Neural progenitor cell (in vitro differentiated cells): ENCODE data around the gene RARRES1.

Experiments
- CTCF ChIP-seq: fragments of 200-600 bp; sonication (generic); IDR thresholded peaks from 2 replicates; pipeline ENCODE4 v1.5.1; 2017; ENCODE audit warnings: antibody characterized with exemption, mild to moderate bottlenecking
- EZH2 ChIP-seq: fragments of 200-600 bp; sonication (generic); IDR thresholded peaks from 2 replicates; pipeline ENCODE4 v1.6.1; 2017; ENCODE audit warnings: antibody characterized with exemption, mild to moderate bottlenecking, moderate library complexity
- EZH2phosphoT487 ChIP-seq: fragments of 200-600 bp; sonication (generic); IDR thresholded peaks from 2 replicates; pipeline ENCODE4 v1.6.1; 2017; ENCODE audit warnings: antibody characterized with exemption

DNA sequence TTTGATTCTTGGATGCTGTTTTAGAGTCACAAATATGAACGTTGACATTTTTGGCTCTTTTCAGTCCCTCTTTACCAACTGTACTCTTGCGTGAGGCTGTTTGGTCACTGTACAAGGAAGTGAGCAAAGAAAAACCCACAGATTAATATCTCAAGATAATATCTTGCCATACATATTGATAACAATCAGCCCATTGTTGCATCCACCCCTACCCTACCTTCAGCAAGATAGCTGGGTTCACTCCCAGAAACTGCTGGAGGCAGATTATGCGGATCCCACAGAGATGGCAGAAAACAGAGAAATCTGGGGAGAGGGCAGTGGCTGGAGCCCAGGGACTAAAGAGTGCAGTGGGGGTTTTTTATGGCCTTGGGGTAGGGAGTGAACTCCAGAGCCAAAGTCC, 39.7 kb upstream of the RARRES1 start:
- TF ChIP-seq CTCF (no peak), EZH2 (no peak), EZH2phosphoT487 (no peak)
